ENCODE results near the gene ARAP1. TPM values are rescaled to one million over a fixed set of nuclear protein-coding genes. Genes with fewer than 3 reads are reported as not detected.

Gene ARAP1
- total and polyA plus RNA-seq, 8 donors = 32.2 to 201 (median 69.8) TPM

DNA sequence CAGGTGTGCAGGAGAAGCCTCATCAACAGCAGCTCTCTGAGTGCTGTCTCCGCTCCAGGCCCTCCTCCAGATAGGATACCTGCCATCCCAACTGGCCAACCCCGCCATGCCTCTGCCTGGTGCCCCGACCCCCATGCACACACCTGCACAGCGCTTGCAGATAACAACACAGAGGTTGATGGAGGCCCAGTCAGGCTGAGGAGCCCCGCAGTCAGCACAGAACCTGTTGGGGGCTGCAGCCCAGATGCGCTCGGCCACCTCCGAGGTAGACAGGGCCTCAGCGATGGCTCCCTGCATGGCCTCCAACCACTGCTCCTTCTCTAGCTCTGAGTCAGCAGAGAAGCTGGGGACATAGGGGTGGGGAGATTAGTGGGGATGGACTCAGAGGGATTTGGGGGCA, 45.2 kb downstream of the ARAP1 start:
- Histone ChIP-seq H3K4me3 (no peak overlapping the region), H3K27me3 (no peaks in the 10 kb centered on the region), H3K4me1 (peaks cover 8 to 34% (median 18%) of the 10 kb centered on the region in 4 donors), H3K36me3 (peaks cover 80 to 100% (median 100%) of the 10 kb centered on the region in 4 donors), H3K27ac (no peak overlapping the region), H3K9me3 (no peaks in the 10 kb centered on the region)
- 90 to 96% (median 93%) methylated on average over 7 to 9 of the region's 9 CpGs for WGBS, 5 donors
- no peak for DNase-seq
- TF ChIP-seq POLR2A (IDR thresholded peaks at IDR 0.05) (no peak), EP300 (IDR thresholded peaks at IDR 0.05) (no peak), POLR2AphosphoS5 (IDR thresholded peaks at IDR 0.05) (no peak), CTCF (IDR thresholded peaks at IDR 0.05) (no peak)
- intact Hi-C loops (cut with DNase I; ENCODE audit: low total_unique reads) = no loop called here

DNA sequence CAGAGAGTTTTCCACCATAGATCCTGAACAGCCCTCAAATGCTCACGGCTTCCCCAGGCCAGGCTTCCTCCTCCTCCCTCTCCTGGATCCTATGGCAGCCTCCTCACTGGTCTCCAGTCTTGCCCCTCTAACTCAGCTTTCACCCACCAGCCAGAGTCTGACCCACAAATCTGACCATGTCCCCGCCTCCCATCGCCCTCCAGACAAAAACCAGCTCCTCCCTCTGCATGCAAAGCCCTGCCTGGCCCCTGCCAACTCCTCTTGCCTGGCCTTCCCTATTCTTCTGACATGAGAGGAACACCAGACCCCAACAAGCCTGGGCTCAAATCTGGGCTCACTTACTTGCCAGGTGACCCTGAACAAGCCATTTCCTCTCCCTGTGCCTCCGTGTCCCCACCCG, 45.6 kb downstream of the ARAP1 start:
- H3K27me3 ChIP-seq = no peaks in the 10 kb centered on the region
- no peaks in the 10 kb centered on the region for H3K9me3 ChIP-seq
- DNase-seq = no peak
- H3K4me3 ChIP-seq = no peak overlapping the region
- WGBS, 5 donors = 88 to 92% (median 89%) methylated on average over 5 of the region's 5 CpGs
- no peak overlapping the region for H3K27ac ChIP-seq
- H3K36me3 ChIP-seq = peaks cover 84 to 100% (median 100%) of the 10 kb centered on the region in 4 donors
- peaks cover 8 to 34% (median 18%) of the 10 kb centered on the region in 4 donors for H3K4me1 ChIP-seq
- no peak for TF ChIP-seq POLR2AphosphoS5 (IDR thresholded peaks at IDR 0.05)
- no peak for TF ChIP-seq POLR2A (IDR thresholded peaks at IDR 0.05)
- TF ChIP-seq CTCF (IDR thresholded peaks at IDR 0.05) = no peak
- no peak for TF ChIP-seq EP300 (IDR thresholded peaks at IDR 0.05)
- intact Hi-C loops (cut with DNase I; ENCODE audit: low total_unique reads) = no loop called here

DNA sequence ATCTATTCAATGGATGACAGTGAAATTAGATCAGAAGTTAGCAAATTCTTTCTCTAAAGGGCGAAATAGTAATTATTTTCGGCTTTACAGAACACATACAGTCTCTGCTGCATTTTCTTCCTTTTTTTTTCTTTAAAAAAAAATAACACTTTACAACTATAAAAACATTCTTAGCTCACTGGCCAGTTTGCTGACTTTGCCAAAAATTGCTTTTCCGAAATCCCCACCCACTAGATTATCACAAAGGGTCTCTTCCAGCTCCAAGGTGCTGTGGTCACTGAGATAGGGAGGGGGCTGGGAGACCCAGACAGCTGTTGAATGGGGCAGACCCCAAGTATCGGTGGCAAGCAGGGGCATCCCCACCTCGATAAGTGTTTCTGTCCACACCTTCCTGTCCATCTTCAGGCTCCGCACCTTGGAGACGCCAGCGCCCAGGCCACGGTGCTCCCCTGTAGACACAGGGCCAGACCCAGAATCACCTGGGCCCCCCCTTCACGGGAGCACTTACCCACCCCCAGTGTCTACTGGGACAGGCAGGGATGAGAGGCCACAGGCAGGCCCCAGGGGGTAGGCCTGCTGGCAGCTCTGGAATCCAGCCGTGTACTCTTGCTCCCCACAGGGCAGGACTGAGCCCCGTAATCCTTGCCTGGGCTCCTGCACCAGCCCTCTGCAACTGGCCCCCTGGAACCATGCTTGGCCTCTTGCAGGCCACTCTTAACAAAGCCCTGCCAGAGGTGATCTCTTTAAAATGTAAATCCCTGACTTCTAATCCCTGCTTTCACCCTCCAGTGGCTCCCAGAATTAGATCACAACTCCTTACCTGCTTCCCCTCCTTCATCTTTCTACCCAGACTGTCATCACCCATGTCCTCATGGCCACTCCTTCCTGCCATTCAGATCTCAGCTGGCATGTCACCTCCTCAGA, 46.5 kb downstream of the ARAP1 start:
- Histone ChIP-seq H3K27me3 (no peaks in the 10 kb centered on the region), H3K4me3 (no peak overlapping the region), H3K9me3 (no peaks in the 10 kb centered on the region), H3K36me3 (peaks cover 86 to 100% (median 100%) of the 10 kb centered on the region in 4 donors), H3K4me1 (peaks cover 8 to 34% (median 18%) of the 10 kb centered on the region in 4 donors), H3K27ac (no peak overlapping the region)
- intact Hi-C loops (cut with DNase I; ENCODE audit: low total_unique reads) = no loop called here
- 87 to 88% (median 88%) methylated on average over 10 to 12 of the region's 12 CpGs for WGBS, 5 donors
- DNase-seq = no peak
- TF ChIP-seq POLR2A (IDR thresholded peaks at IDR 0.05) (no peak), POLR2AphosphoS5 (IDR thresholded peaks at IDR 0.05) (no peak), EP300 (IDR thresholded peaks at IDR 0.05) (no peak), CTCF (IDR thresholded peaks at IDR 0.05) (no peak)

DNA sequence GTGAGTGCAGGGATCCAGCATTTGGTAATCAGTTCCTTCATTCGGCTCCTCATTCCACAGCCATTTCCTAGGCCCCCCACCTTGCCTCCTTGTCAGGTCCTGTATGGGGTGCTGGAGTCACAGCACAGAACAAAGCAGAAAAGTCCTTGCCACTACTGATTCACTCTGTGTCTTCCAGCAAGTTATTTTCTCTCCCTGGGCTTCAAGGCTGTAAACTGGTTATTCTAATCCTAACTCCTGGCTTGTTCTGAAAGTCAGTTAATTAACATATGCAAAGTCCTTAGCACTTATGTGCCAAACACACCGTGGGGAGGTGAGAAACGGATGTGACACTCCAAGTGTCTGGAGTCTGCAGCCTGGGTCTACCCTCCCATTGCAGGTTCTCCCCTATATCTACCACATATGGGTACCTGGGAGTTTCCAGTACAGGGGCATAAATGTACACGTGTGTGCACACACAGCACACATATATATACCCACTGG, 47.4 kb downstream of the ARAP1 start:
- Histone ChIP-seq H3K27me3 (no peaks in the 10 kb centered on the region), H3K27ac (no peak overlapping the region), H3K36me3 (peaks cover 86 to 100% (median 100%) of the 10 kb centered on the region in 4 donors), H3K4me1 (peaks cover 8 to 34% (median 18%) of the 10 kb centered on the region in 4 donors), H3K9me3 (no peaks in the 10 kb centered on the region), H3K4me3 (no peak overlapping the region)
- WGBS, 5 donors = 60 to 68% (median 65%) methylated on average over 4 of the region's 4 CpGs
- no peak for DNase-seq
- intact Hi-C loops (cut with DNase I; ENCODE audit: low total_unique reads) = no loop called here
- TF ChIP-seq POLR2AphosphoS5 (IDR thresholded peaks at IDR 0.05) (no peak), CTCF (IDR thresholded peaks at IDR 0.05) (no peak), EP300 (IDR thresholded peaks at IDR 0.05) (no peak), POLR2A (IDR thresholded peaks at IDR 0.05) (no peak)
